ENCODE data around the gene PTPN7.

- no peak for TF ChIP-seq CTCF (IDR thresholded peaks at IDR 0.05)
- no peak for TF ChIP-seq POLR2A (IDR thresholded peaks at IDR 0.05)
Observed at GRCh38 chr1:202162047-202162417, 1.6 kb upstream of the PTPN7 start.
